ENCODE measurements around the gene ARID1B. TPM values are rescaled to one million over a fixed set of nuclear protein-coding genes. Genes with fewer than 3 reads are reported as not detected.
A peak's percentile ranks its signal among the peaks of the same experiment; 100 is the strongest.

ARID1B gene
- polyA plus RNA-seq, 4 donors, result 7.3 to 43.5 (median 17.0) TPM

- Histone ChIP-seq H3K27me3 (ENCODE audit: control insufficient read depth in 3 of 3, insufficient read depth in 3 of 3, low read length in 3 of 3) (no peaks in the 10 kb centered on the region), H3K4me1 (ENCODE audit: control insufficient read depth in 3 of 3, insufficient read depth in 2 of 3, low read depth in 1 of 3, low read length in 2 of 3) (peaks cover 0 to 9% (median 0%) of the 10 kb centered on the region in 3 donors), H3K27ac (ENCODE audit: low read depth in 1 of 3, low read length in 2 of 3) (no peak overlapping the region), H3K9me3 (ENCODE audit: control insufficient read depth in 2 of 2, insufficient read depth in 1 of 2, low read depth in 1 of 2, low read length in 1 of 2) (no peaks in the 10 kb centered on the region), H3K4me3 (ENCODE audit: low read depth in 1 of 3, low read length in 3 of 3) (no peak overlapping the region), H3K36me3 (ENCODE audit: control insufficient read depth in 3 of 3, insufficient read depth in 2 of 3, low read depth in 1 of 3, low read length in 3 of 3) (no peaks in the 10 kb centered on the region)
- DNase-seq, result no peak
- no peak for FAIRE-seq
- 91 to 93% (median 91%) methylated on average over 11 of the region's 11 CpGs for WGBS, 3 donors
Observed at GRCh38 chr6:157221817-157222175, 444.6 kb downstream of the ARID1B start.

GRCh38 chr6:157222201-157222981, 445.2 kb downstream of the ARID1B start:
- FAIRE-seq, result no peak
- WGBS, 3 donors, result 90 to 92% (median 91%) methylated on average over 16 to 17 of the region's 17 CpGs
- H3K4me3 ChIP-seq (ENCODE audit: low read depth in 1 of 3, low read length in 3 of 3), result no peak overlapping the region

GRCh38 chr6:157223021-157223430, 445.8 kb downstream of the ARID1B start:
- Histone ChIP-seq H3K4me1 (ENCODE audit: control insufficient read depth in 3 of 3, insufficient read depth in 2 of 3, low read depth in 1 of 3, low read length in 2 of 3) (peaks cover 0 to 9% (median 0%) of the 10 kb centered on the region in 3 donors), H3K4me3 (ENCODE audit: low read depth in 1 of 3, low read length in 3 of 3) (no peak overlapping the region), H3K9me3 (ENCODE audit: control insufficient read depth in 2 of 2, insufficient read depth in 1 of 2, low read depth in 1 of 2, low read length in 1 of 2) (no peaks in the 10 kb centered on the region), H3K27me3 (ENCODE audit: control insufficient read depth in 3 of 3, insufficient read depth in 3 of 3, low read length in 3 of 3) (no peaks in the 10 kb centered on the region), H3K27ac (ENCODE audit: low read depth in 1 of 3, low read length in 2 of 3) (no peak overlapping the region), H3K36me3 (ENCODE audit: control insufficient read depth in 3 of 3, insufficient read depth in 2 of 3, low read depth in 1 of 3, low read length in 3 of 3) (no peaks in the 10 kb centered on the region)
- FAIRE-seq, result no peak
- DNase-seq, result no peak
- WGBS, 3 donors, result 74 to 84% (median 78%) methylated on average over 11 of the region's 11 CpGs

More at GRCh38 chr6:157222201-157222981, 445.2 kb downstream of the ARID1B start:
- Histone ChIP-seq H3K9me3 (ENCODE audit: control insufficient read depth in 2 of 2, insufficient read depth in 1 of 2, low read depth in 1 of 2, low read length in 1 of 2) (no peaks in the 10 kb centered on the region), H3K27me3 (ENCODE audit: control insufficient read depth in 3 of 3, insufficient read depth in 3 of 3, low read length in 3 of 3) (no peaks in the 10 kb centered on the region), H3K36me3 (ENCODE audit: control insufficient read depth in 3 of 3, insufficient read depth in 2 of 3, low read depth in 1 of 3, low read length in 3 of 3) (no peaks in the 10 kb centered on the region), H3K4me1 (ENCODE audit: control insufficient read depth in 3 of 3, insufficient read depth in 2 of 3, low read depth in 1 of 3, low read length in 2 of 3) (peaks cover 0 to 9% (median 0%) of the 10 kb centered on the region in 3 donors), H3K27ac (ENCODE audit: low read depth in 1 of 3, low read length in 2 of 3) (no peak overlapping the region)
- no peak for DNase-seq

GRCh38 chr6:157223511-157223910, 446.3 kb downstream of the ARID1B start:
- no peak for DNase-seq
- no peaks in the 10 kb centered on the region for H3K27me3 ChIP-seq (ENCODE audit: control insufficient read depth in 3 of 3, insufficient read depth in 3 of 3, low read length in 3 of 3)
- WGBS, 3 donors, result 86 to 97% (median 91%) methylated on average over 15 of the region's 15 CpGs
- H3K4me3 ChIP-seq (ENCODE audit: low read depth in 1 of 3, low read length in 3 of 3), result no peak overlapping the region
- no peaks in the 10 kb centered on the region for H3K9me3 ChIP-seq (ENCODE audit: control insufficient read depth in 2 of 2, insufficient read depth in 1 of 2, low read depth in 1 of 2, low read length in 1 of 2)
- peaks cover 0 to 9% (median 0%) of the 10 kb centered on the region in 3 donors for H3K4me1 ChIP-seq (ENCODE audit: control insufficient read depth in 3 of 3, insufficient read depth in 2 of 3, low read depth in 1 of 3, low read length in 2 of 3)
- no peaks in the 10 kb centered on the region for H3K36me3 ChIP-seq (ENCODE audit: control insufficient read depth in 3 of 3, insufficient read depth in 2 of 3, low read depth in 1 of 3, low read length in 3 of 3)
- no peak overlapping the region for H3K27ac ChIP-seq (ENCODE audit: low read depth in 1 of 3, low read length in 2 of 3)
- no peak for FAIRE-seq

- H3K27me3 ChIP-seq (ENCODE audit: control insufficient read depth in 3 of 3, insufficient read depth in 3 of 3, low read length in 3 of 3), result no peaks in the 10 kb centered on the region
- H3K27ac ChIP-seq (ENCODE audit: low read depth in 1 of 3, low read length in 2 of 3), result no peak overlapping the region
- H3K4me1 ChIP-seq (ENCODE audit: control insufficient read depth in 3 of 3, insufficient read depth in 2 of 3, low read depth in 1 of 3, low read length in 2 of 3), result peaks cover 0 to 9% (median 0%) of the 10 kb centered on the region in 3 donors
- FAIRE-seq (no peak), DNase-seq (no peak)
- no peaks in the 10 kb centered on the region for H3K9me3 ChIP-seq (ENCODE audit: control insufficient read depth in 2 of 2, insufficient read depth in 1 of 2, low read depth in 1 of 2, low read length in 1 of 2)
- whole genome bisulfite sequencing, 3 donors, result 90 to 95% (median 92%) methylated on average over 33 of the region's 33 CpGs
- no peaks in the 10 kb centered on the region for H3K36me3 ChIP-seq (ENCODE audit: control insufficient read depth in 3 of 3, insufficient read depth in 2 of 3, low read depth in 1 of 3, low read length in 3 of 3)
- H3K4me3 ChIP-seq (ENCODE audit: low read depth in 1 of 3, low read length in 3 of 3), result no peak overlapping the region
Observed at GRCh38 chr6:157224178-157224950, 447.2 kb downstream of the ARID1B start.

GRCh38 chr6:157224951-157225574, 447.9 kb downstream of the ARID1B start:
- H3K27ac ChIP-seq (ENCODE audit: low read depth in 1 of 3, low read length in 2 of 3), result no peak overlapping the region
- H3K27me3 ChIP-seq (ENCODE audit: control insufficient read depth in 3 of 3, insufficient read depth in 3 of 3, low read length in 3 of 3), result no peaks in the 10 kb centered on the region
- H3K9me3 ChIP-seq (ENCODE audit: control insufficient read depth in 2 of 2, insufficient read depth in 1 of 2, low read depth in 1 of 2, low read length in 1 of 2), result no peaks in the 10 kb centered on the region
- H3K4me1 ChIP-seq (ENCODE audit: control insufficient read depth in 3 of 3, insufficient read depth in 2 of 3, low read depth in 1 of 3, low read length in 2 of 3), result peaks cover 0 to 9% (median 0%) of the 10 kb centered on the region in 3 donors
- no peaks in the 10 kb centered on the region for H3K36me3 ChIP-seq (ENCODE audit: control insufficient read depth in 3 of 3, insufficient read depth in 2 of 3, low read depth in 1 of 3, low read length in 3 of 3)
- no peak for DNase-seq
- 93 to 95% (median 95%) methylated on average over 26 of the region's 26 CpGs for WGBS, 3 donors
- FAIRE-seq, result no peak
- no peak overlapping the region for H3K4me3 ChIP-seq (ENCODE audit: low read depth in 1 of 3, low read length in 3 of 3)

GRCh38 chr6:157225575-157225995, 448.4 kb downstream of the ARID1B start:
- H3K4me1 ChIP-seq (ENCODE audit: control insufficient read depth in 3 of 3, insufficient read depth in 2 of 3, low read depth in 1 of 3, low read length in 2 of 3), result peaks cover 0 to 7% (median 0%) of the 10 kb centered on the region in 3 donors
- H3K27me3 ChIP-seq (ENCODE audit: control insufficient read depth in 3 of 3, insufficient read depth in 3 of 3, low read length in 3 of 3), result no peaks in the 10 kb centered on the region
- WGBS, 3 donors, result 95 to 97% (median 97%) methylated on average over 12 of the region's 12 CpGs
- no peak for DNase-seq
- FAIRE-seq, result no peak
- no peaks in the 10 kb centered on the region for H3K36me3 ChIP-seq (ENCODE audit: control insufficient read depth in 3 of 3, insufficient read depth in 2 of 3, low read depth in 1 of 3, low read length in 3 of 3)
- peak overlapping the region in 1 of 3 donors; percentile 33 for H3K27ac ChIP-seq (ENCODE audit: low read depth in 1 of 3, low read length in 2 of 3)
- H3K9me3 ChIP-seq (ENCODE audit: control insufficient read depth in 2 of 2, insufficient read depth in 1 of 2, low read depth in 1 of 2, low read length in 1 of 2), result no peaks in the 10 kb centered on the region
- no peak overlapping the region for H3K4me3 ChIP-seq (ENCODE audit: low read depth in 1 of 3, low read length in 3 of 3)

- H3K27me3 ChIP-seq (ENCODE audit: control insufficient read depth in 3 of 3, insufficient read depth in 3 of 3, low read length in 3 of 3), result no peaks in the 10 kb centered on the region
- no peaks in the 10 kb centered on the region for H3K9me3 ChIP-seq (ENCODE audit: control insufficient read depth in 2 of 2, insufficient read depth in 1 of 2, low read depth in 1 of 2, low read length in 1 of 2)
- no peak for FAIRE-seq
- peaks cover 0 to 3% (median 0%) of the 10 kb centered on the region in 3 donors for H3K4me1 ChIP-seq (ENCODE audit: control insufficient read depth in 3 of 3, insufficient read depth in 2 of 3, low read depth in 1 of 3, low read length in 2 of 3)
- DNase-seq, result no peak
- no peaks in the 10 kb centered on the region for H3K36me3 ChIP-seq (ENCODE audit: control insufficient read depth in 3 of 3, insufficient read depth in 2 of 3, low read depth in 1 of 3, low read length in 3 of 3)
- WGBS, 3 donors, result 75 to 85% (median 84%) methylated on average over 4 of the region's 4 CpGs
- H3K27ac ChIP-seq (ENCODE audit: low read depth in 1 of 3, low read length in 2 of 3), result no peak overlapping the region
- no peak overlapping the region for H3K4me3 ChIP-seq (ENCODE audit: low read depth in 1 of 3, low read length in 3 of 3)
Observed at GRCh38 chr6:157226026-157226625, 448.9 kb downstream of the ARID1B start.

All from small intestine (tissue), 7 donors.